ENCODE measurements around the gene PPP1R3F.
"Not testable (repeated sequence)": the region's sequence is repeated elsewhere in the genome, so short reads cannot be mapped to it uniquely, and the experiment has no call there.

PPP1R3F gene

GRCh38 chrX:49316085-49316484, 46.5 kb downstream of the PPP1R3F start:
- no peak for DNase-seq (ENCODE audit: low read depth, low spot score)

DNA sequence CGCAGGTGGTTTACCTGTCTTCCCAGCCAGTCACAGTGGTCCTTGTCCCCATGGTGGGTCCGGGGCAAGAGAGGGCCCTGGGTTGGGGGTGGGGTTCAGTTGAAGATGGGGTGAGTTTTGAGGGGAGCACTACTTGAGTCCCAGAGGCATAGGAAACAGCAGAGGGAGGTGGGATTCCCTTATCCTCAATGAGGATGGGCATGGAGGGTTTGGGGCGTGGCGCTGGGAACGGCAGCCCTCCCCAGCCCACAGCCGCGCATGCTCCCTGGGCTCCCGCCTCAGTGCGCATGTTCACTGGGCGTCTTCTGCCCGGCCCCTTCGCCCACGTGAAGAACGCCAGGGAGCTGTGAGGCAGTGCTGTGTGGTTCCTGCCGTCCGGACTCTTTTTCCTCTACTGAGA, 52.1 kb downstream of the PPP1R3F start, which contains the start of gene GAGE12J:
Gene GAGE12J, plus strand, starts transcription at position 301 of the 400 bp plus-strand sequence. CDS start 1,157 bp downstream, outside the sequence.
- DNase-seq (ENCODE audit: low read depth, low spot score) = not testable (repeated sequence)

DNA sequence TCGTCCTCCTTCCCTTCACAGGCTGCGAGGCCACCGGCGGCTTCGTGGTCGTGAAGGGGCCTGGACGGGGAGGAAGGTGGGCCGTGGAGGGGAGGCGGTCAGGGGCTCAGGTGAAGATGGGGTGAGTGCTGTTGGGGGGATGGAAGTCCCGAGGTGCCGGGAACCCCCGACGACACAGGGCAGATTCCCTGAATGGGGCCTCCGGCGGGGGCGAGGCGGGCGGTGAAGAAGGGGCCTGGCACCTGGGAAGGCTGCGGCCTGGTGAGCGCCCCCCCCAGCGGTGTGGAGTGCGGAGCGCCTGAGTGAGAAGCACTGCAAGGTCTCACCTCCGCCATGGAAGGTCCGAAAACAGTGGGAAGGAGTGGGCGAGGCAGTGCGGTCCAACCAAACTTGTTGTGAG, 52.7 kb downstream of the PPP1R3F start:
- not testable (repeated sequence) for DNase-seq (ENCODE audit: low read depth, low spot score)

GRCh38 chrX:49323735-49324134, 54.1 kb downstream of the PPP1R3F start:
- not testable (repeated sequence) for DNase-seq (ENCODE audit: low read depth, low spot score)

GRCh38 chrX:49330421-49330820, 60.8 kb downstream of the PPP1R3F start:
- DNase-seq (ENCODE audit: low read depth, low spot score) = not testable (repeated sequence)

GRCh38 chrX:49331282-49331681, 61.7 kb downstream of the PPP1R3F start, which contains the start of gene GAGE13:
TSS of gene GAGE13 (plus strand) at chrX:49331582. CDS start at chrX:49332738, 1,156 bp downstream.
- not testable (repeated sequence) for DNase-seq (ENCODE audit: low read depth, low spot score)

GRCh38 chrX:49331841-49332240, 62.2 kb downstream of the PPP1R3F start:
- DNase-seq (ENCODE audit: low read depth, low spot score) = not testable (repeated sequence)

All from activated CD4-positive, CD25-positive, alpha-beta regulatory T cell treated with anti-CD3 and anti-CD28 coated beads, Interleukin-2, amount 50 U/mL, for 16 hours (primary cell).